GM12878 (cell line): ENCODE data around the gene DCTN4.

Experiments
- CREB1 ChIP-seq: IDR thresholded peaks from 2 replicates; pipeline ENCODE4 v1.6.1; 2012; ENCODE audit warnings: low read depth, mild to moderate bottlenecking, inconsistent platforms
- CTCF ChIP-seq, 3 experiments: IDR thresholded peaks in 2 of 3; conservative IDR thresholded peaks in 1 of 3; 2 replicates each; pipeline ENCODE4 v1.5.1; 2011; ENCODE audit warnings: low read depth in 3 of 3, low read length in 3 of 3, mild to moderate bottlenecking in 3 of 3, control low read depth in 2 of 3, moderate library complexity in 2 of 3, inconsistent platforms in 1 of 3, mixed read lengths in 1 of 3; ENCODE audit not compliant: control insufficient read depth in 2 of 3, insufficient read depth in 1 of 3; ENCODE audit errors: extremely low read depth in 1 of 3
- USF2 ChIP-seq: IDR thresholded peaks from 2 replicates; pipeline ENCODE4 v1.6.1; 2011; ENCODE audit warnings: low read depth, low read length, improper control_type of control experiment, borderline replicate concordance

- TF ChIP-seq CTCF (IDR thresholded peaks at IDR 0.05 in 2 of 3, conservative IDR thresholded peaks at IDR 0.05 in 1 of 3; ENCODE audit: control insufficient read depth in 2 of 3, extremely low read depth in 1 of 3, insufficient read depth in 1 of 3, low read depth in 3 of 3, low read length in 3 of 3), result no peak
- TF ChIP-seq USF2, result no peak
- TF ChIP-seq CREB1, result no peak
These were observed 1.6 kb downstream of the DCTN4 start for GRCh38 chr5:150757087-150757649.
